Measurements from ENCODE around the gene SMIM35.
"Not testable (repeated sequence)": the region's sequence is repeated elsewhere in the genome, so short reads cannot be mapped to it uniquely, and the experiment has no call there.

Gene SMIM35

GRCh38 chr11:118010738-118011461, 75.9 kb downstream of the SMIM35 start:
- peaks cover 19% of the 10 kb centered on the region for H3K4me1 Mint-ChIP-seq
- H3K4me3 Mint-ChIP-seq = no peak overlapping the region
- TF ChIP-seq CTCF (IDR thresholded peaks at IDR 0.05) = no peak
- peaks cover 25% of the 10 kb centered on the region for H3K27me3 Mint-ChIP-seq (ENCODE audit: low read depth, poor library complexity)
- no peaks in the 10 kb centered on the region for H3K9me3 Mint-ChIP-seq
- no peak for DNase-seq
- no peaks in the 10 kb centered on the region for H3K36me3 Mint-ChIP-seq (ENCODE audit: low read depth)
- H3K27ac Mint-ChIP-seq = no peak overlapping the region

DNA sequence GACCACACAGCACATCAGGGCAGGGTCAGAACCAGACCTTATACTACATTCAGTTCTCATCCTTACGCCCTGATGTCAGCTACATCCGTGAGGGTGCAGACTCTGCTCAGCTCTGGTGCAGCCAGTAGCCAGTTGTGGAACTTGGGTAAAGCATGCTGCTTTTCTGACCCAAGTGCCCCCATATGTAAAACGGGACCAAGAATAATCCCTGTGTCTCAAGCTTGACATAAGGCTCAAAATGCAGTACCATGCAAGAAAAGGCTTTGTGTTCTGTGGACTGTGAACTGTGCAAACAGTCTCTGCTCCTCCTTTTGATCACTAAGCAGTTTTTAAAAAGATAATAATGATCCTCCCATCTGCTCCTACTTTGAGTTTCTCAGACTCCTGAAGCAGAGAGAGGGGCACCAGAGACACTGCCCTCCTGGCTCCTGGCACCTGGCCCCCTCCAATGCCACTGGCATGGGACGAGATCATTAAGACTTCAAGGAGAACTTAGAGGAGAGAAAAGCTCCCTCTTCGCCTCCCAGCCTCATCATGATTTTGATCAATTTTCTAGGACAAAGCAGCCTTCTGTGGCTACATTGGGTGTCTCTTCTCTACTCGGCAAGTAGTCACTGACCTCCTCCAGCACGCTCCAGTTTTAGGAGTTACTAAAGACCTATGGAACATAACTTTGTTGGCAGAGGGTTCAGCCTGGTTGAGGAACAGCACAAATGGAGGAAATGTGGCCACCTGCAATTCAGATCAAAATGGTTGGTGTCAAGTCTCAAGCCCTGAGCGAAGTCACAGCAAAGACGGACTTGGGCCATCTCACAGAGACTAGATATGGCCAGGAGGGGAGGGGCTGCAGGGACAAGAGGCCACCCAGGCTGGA, 76.7 kb downstream of the SMIM35 start:
- Mint-ChIP-seq H3K9me3 (no peaks in the 10 kb centered on the region), H3K4me3 (no peak overlapping the region), H3K4me1 (peaks cover 19% of the 10 kb centered on the region), H3K27ac (no peak overlapping the region), H3K27me3 (ENCODE audit: low read depth, poor library complexity) (peaks cover 22% of the 10 kb centered on the region), H3K36me3 (ENCODE audit: low read depth) (no peaks in the 10 kb centered on the region)
- TF ChIP-seq CTCF (IDR thresholded peaks at IDR 0.05) = no peak
- no peak for DNase-seq

DNA sequence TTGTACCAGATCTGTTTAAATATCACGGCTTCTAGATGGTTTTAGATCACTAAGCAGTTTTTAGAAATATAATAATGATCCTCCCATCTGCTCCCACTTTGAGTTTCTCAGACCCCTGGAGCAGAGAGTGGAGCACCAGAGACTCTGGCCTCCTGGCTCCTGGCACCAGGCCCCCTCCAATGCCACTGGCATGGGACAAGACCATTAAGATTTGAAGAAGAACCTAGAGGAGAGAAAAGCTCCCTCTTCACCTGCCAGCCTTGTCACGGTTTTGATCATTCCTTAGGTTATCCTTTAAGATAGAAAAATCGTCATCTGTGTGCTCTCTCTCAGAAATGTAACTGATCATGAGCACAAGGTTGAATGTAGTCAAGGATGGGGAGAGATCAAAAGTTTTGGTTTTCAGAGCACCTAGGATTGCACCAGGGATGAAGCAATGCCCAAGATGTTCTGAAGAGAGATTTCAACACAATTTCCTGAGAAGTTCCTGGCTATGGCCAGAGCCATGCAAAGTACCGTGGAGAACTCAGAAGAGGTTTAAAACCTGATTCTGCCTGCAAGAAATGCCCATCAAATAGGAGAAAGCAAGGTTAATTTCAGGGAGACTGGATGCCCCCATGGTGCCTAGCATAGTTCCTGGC, 78.4 kb downstream of the SMIM35 start:
- H3K27me3 Mint-ChIP-seq (ENCODE audit: low read depth, poor library complexity) = peaks cover 31% of the 10 kb centered on the region
- TF ChIP-seq CTCF (IDR thresholded peaks at IDR 0.05) = no peak
- peaks cover 4% of the 10 kb centered on the region for H3K9me3 Mint-ChIP-seq
- H3K36me3 Mint-ChIP-seq (ENCODE audit: low read depth) = no peaks in the 10 kb centered on the region
- no peak for DNase-seq
- H3K27ac Mint-ChIP-seq = no peak overlapping the region
- no peak overlapping the region for H3K4me3 Mint-ChIP-seq
- H3K4me1 Mint-ChIP-seq = peaks cover 19% of the 10 kb centered on the region

DNA sequence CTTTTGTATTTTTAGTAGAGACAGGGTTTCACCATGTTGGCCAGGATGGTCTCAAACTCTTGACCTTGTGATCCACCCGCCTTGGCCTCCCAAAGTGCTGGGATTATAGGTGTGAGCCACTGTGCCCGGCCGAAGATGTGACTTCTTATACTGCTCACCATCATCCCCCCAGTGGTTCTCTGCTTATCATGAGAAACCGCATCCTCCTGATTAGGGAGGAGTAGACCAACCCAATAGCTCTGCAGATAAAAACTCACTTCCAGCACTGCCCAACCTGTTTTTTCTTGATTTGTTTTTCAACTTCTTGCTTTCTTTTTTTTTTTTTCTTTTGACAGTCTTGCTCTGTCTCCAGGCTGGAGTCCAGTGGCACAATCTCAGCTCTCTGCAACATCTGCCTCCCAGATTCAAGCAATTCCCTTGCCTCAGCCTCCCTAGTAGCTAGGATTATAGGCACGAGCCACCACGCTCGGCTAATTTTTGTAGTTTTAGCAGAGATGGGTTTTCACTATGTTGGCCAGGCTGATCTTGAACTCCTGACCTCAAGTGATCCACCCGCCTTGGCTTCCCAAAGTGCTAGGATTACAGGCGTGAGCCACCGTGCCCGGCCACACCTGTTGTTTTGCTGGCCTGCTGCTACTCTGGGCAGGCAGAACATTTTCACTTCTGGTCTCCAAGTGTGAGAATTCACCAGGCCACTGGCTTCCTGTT, 79.0 kb downstream of the SMIM35 start:
- not testable (repeated sequence) for DNase-seq; H3K36me3 Mint-ChIP-seq (ENCODE audit: low read depth); H3K27ac Mint-ChIP-seq; H3K9me3 Mint-ChIP-seq; H3K4me3 Mint-ChIP-seq
- peaks cover 29% of the 10 kb centered on the region for H3K27me3 Mint-ChIP-seq (ENCODE audit: low read depth, poor library complexity)
- H3K4me1 Mint-ChIP-seq = peaks cover 20% of the 10 kb centered on the region

- Mint-ChIP-seq H3K27ac (no peak overlapping the region), H3K9me3 (peaks cover 4% of the 10 kb centered on the region), H3K4me3 (no peak overlapping the region), H3K27me3 (ENCODE audit: low read depth, poor library complexity) (peaks cover 29% of the 10 kb centered on the region), H3K36me3 (ENCODE audit: low read depth) (no peaks in the 10 kb centered on the region), H3K4me1 (peaks cover 21% of the 10 kb centered on the region)
- TF ChIP-seq CTCF (IDR thresholded peaks at IDR 0.05) = no peak
- DNase-seq = no peak
Measured at GRCh38 chr11:118007040-118007439, 79.7 kb downstream of the SMIM35 start.

GRCh38 chr11:118006153-118006534, 80.6 kb downstream of the SMIM35 start:
- Mint-ChIP-seq H3K36me3 (ENCODE audit: low read depth) (no peaks in the 10 kb centered on the region), H3K27ac (no peak overlapping the region), H3K4me3 (no peak overlapping the region), H3K9me3 (peaks cover 4% of the 10 kb centered on the region), H3K27me3 (ENCODE audit: low read depth, poor library complexity) (peaks cover 29% of the 10 kb centered on the region), H3K4me1 (peaks cover 21% of the 10 kb centered on the region)
- DNase-seq = no peak
- no peak for TF ChIP-seq CTCF (IDR thresholded peaks at IDR 0.05)
